Measurements from ENCODE around the gene PTPRCAP.
A peak's percentile ranks its signal among the peaks of the same experiment; 100 is the strongest.

PTPRCAP gene

GRCh38 chr11:67464411-67465188 lies 27.1 kb upstream of the PTPRCAP start:
- peak; percentile 93 for DNase-seq

- DNase-seq, result no peak
Measured at GRCh38 chr11:67463680-67464410, 26.4 kb upstream of the PTPRCAP start.

GRCh38 chr11:67463186-67463585 lies 25.7 kb upstream of the PTPRCAP start:
- no peak for DNase-seq

- DNase-seq, result no peak
Measured at GRCh38 chr11:67458266-67458665, 20.8 kb upstream of the PTPRCAP start.

- no peak for DNase-seq
Measured at GRCh38 chr11:67457453-67457852, 20.0 kb upstream of the PTPRCAP start.

- no peak for DNase-seq
Measured at GRCh38 chr11:67456068-67456705, 18.7 kb upstream of the PTPRCAP start.

GRCh38 chr11:67455054-67455453 lies 17.6 kb upstream of the PTPRCAP start, which contains the start of gene CABP4:
TSS of gene CABP4 (plus strand) at chr11:67455354. CDS start at chr11:67455424, 70 bp downstream.
- DNase-seq, result no peak

- no peak for DNase-seq
Measured at GRCh38 chr11:67453816-67454732, 16.6 kb upstream of the PTPRCAP start.

GRCh38 chr11:67452141-67452952 lies 14.9 kb upstream of the PTPRCAP start, which contains the start of gene GPR152:
TSS of gene GPR152 (minus strand) at chr11:67452729. CDS start at chr11:67452724, 5 bp downstream.
- DNase-seq, result no peak

GRCh38 chr11:67451658-67451976 lies 14.1 kb upstream of the PTPRCAP start:
- DNase-seq, result no peak

- DNase-seq, result no peak
Measured at GRCh38 chr11:67450796-67451657, 13.5 kb upstream of the PTPRCAP start.

- DNase-seq, result no peak
Measured at GRCh38 chr11:67449116-67449844, 11.8 kb upstream of the PTPRCAP start.

- no peak for DNase-seq
Measured at GRCh38 chr11:67448220-67448609, 10.7 kb upstream of the PTPRCAP start.

GRCh38 chr11:67445515-67445914 lies 8.0 kb upstream of the PTPRCAP start:
- DNase-seq, result no peak

- DNase-seq, result no peak
Measured at GRCh38 chr11:67442504-67443404, 5.3 kb upstream of the PTPRCAP start.

GRCh38 chr11:67441731-67442351 lies 4.4 kb upstream of the PTPRCAP start:
- no peak for DNase-seq

- no peak for DNase-seq
Measured at GRCh38 chr11:67441098-67441563, 3.6 kb upstream of the PTPRCAP start.
